RWPE1 (cell line): ENCODE measurements around the gene DNAH10.
"Not testable (repeated sequence)": the region's sequence is repeated elsewhere in the genome, so short reads cannot be mapped to it uniquely, and the experiment has no call there.

ENCODE experiments used
- CTCF ChIA-PET: fragments of 350-600 bp; sonication (Branson Sonifier 250); formaldehyde crosslinking; extraction: SDS; loops from one replicate; lab custom pipeline; 2021; lab: Yijun Ruan, JAX
- POLR2A ChIA-PET: fragments of 400-600 bp; formaldehyde crosslinking; extraction: SDS; loops from one replicate; lab custom pipeline; 2020; ENCODE audit warnings: antibody characterized with exemption; ENCODE audit not compliant: low non-redundant PET; lab: Yijun Ruan, JAX
- DNase-seq: peaks from one replicate; pipeline ENCODE4 v3.0.0; 2012; ENCODE audit warnings: low spot score
- H3K27ac ChIP-seq: fragments of 450-650 bp; 2 replicates; pipeline ENCODE4 v1.5.1; 2017
- CTCF ChIP-seq: fragments of 450-650 bp; conservative IDR thresholded peaks from 2 replicates; pipeline ENCODE4 v1.5.1; 2017; ENCODE audit warnings: low read depth, mild to moderate bottlenecking

DNAH10 gene

GRCh38 chr12:123907726-123908476, 145.8 kb downstream of the DNAH10 start:
- ChIA-PET CTCF (interaction anchor here (0.6 kb wide), 1 partner anchor 691 kb away, joined by 3 read pairs; no protein-coding TSS in a partner anchor), POLR2A (no interaction called here)
- DNase-seq: no peak
- no peak for TF ChIP-seq CTCF
- no peak overlapping the region for H3K27ac ChIP-seq

DNA sequence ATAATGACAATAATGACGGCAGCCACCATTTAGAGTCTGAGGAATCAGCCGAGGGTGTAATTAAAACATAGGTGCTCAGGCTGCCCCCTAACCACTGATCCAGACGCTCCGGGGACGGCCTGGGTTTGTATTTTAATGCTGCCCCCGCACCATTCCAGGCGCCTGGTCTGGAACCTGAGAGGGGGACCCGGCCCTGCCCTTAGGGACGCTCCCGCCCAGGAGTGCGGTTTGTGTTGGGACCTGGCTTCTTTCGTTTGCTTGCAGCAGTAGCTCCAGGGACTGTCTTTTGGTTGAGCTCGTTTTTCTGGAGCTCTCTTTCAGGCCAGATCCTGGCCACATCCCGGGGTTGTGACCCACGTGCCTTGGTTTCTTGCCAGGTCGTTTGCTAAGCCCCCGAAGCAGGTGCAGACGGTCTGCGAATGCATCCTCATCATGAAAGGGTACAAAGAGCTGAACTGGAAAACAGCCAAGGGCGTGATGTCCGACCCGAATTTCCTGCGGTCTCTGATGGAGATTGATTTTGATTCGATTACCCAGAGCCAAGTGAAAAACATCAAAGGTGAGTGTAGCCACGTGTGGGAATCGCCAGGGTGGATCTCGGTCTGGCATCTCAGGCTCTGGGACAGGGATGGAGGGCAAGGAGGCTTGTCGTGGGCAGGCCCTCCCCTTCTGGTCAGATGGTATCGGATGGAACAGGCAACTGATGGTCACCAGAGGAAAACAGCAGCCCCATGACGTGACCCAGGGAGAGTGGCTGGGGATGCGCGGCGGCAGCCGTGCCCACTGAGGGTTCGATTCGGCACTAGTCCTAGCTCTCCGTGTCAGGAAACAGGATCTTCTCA, 147.0 kb downstream of the DNAH10 start:
- no peak for DNase-seq
- ChIA-PET CTCF (no interaction called here), POLR2A (no interaction called here)
- H3K27ac ChIP-seq: no peak overlapping the region
- TF ChIP-seq CTCF: no peak

DNA sequence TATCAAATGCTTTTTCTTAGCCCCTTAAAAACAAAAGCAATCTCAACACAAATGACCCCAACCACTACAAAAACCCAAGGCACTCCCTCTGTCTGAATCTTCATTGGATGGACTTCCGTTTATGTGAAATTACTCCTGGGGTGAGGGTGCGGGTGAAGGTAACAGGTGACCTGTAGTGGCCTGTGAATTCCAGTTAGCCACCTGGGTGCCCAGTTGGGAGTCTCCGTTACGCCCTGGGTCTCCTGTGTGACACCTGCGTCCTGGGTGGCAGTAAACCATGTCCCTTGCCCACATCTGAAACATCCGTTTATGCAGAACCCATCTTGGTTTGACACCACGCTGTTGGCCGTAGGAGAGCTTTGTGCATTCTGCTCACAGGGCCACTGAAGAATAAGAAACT, 148.0 kb downstream of the DNAH10 start:
- no peak for DNase-seq
- CTCF ChIA-PET: no interaction called here
- POLR2A ChIA-PET: no interaction called here
- no peak for TF ChIP-seq CTCF
- no peak overlapping the region for H3K27ac ChIP-seq

DNA sequence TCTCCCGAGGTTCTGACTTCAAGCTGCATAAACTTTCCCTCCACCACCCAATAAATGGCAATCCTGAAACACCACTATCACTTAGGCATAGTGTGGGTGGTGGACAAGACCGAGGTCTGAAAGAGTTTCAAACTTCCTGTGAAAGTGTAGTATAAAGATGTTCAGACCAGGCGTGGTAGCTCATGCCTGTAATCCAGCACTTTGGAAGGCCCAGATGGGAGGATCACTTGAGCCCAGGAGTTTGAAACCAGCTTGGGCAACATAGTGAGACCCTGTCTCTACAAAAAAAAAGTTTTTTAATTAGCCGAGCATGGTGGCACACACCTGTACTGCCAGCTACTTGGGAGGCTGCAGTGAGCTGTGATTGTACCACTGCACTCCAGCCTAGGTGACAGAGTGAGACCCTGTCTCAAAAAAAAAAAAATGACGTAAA, 148.7 kb downstream of the DNAH10 start:
- POLR2A ChIA-PET: no interaction called here
- H3K27ac ChIP-seq: no peak overlapping the region
- CTCF ChIA-PET: no interaction called here

DNA sequence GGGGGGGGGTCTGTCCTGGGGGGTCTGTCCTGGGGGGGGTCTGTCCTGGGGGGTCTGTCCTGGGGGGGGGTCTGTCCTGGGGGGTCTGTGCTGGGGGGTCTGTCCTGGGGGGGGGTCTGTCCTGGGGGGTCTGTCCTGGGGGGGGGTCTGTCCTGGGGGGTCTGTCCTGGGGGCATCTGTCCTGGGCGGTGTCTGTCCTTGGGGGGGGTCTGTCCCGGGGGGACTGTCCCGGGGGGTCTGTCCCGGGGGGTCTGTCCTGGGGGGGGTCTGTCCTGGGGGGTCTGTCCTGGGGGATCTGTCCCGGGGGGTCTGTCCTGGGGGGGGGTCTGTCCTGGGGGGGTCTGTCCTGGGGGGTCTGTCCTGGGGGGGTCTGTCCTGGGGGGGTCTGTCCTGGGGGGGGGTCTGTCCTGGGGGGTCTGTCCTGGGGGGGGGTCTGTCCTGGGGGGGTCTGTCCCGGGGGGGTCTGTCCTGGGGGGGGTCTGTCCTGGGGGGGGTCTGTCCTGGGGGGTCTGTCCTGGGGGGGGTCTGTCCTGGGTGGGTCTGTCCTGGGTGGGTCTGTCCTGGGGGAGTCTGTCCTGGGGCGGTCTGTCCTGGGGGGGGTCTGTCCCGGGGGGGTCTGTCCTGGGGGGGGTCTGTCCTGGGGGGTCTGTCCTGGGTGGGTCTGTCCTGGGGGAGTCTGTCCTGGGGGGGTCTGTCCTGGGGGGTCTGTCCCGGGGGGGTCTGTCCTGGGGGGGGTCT, 149.7 kb downstream of the DNAH10 start:
- DNase-seq, H3K27ac ChIP-seq, POLR2A ChIA-PET: not testable (repeated sequence)
- CTCF ChIA-PET: interaction anchor here (0.6 kb wide), 1 partner anchor 862 kb away, joined by 4 read pairs; no protein-coding TSS in a partner anchor

More for the DNA sequence above, 148.7 kb downstream of the DNAH10 start:
- TF ChIP-seq CTCF: no peak
- no peak for DNase-seq

DNA sequence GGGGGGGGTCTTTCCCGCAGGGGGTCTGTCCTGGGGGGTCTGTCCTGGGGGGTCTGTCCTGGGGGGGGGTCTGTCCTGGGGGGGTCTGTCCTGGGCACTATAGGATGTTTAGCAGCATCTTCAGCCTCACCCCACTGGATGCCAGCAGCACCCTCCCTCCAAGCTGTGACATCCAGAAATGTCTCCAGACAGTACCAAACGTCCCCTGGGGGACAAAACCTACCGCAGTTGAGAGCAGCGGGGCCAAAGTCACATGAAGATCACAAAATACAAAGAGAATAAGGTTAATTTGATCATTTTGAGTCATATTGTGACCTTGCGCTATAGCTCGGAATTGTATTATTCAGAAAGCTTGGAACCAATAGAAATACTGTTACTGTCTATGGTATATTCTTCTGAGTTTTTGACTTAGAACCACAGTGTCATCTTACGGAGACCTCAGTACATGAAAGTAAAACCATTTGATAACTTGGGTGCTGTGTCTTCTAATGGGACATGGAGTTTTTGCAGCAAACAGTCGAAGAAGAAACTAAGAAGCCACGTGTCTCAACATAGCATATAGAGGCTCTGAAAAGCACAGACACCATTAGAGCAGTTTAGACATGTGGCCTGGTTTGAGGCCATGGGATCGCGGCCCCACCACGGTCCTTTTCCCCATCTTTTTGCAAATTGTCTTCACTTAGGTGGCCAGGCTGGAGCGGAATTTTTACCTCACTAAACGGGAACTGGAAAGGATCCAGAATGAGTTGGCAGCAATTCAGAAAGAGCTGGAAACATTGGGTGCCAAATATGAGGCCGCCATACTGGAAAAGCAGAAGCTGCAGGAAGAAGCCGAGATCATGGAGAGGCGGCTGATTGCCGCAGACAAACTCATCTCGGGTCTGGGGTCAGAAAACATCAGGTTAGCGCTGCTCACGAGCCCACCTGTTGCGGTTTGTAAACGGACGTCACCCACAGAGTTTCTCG, 150.6 kb downstream of the DNAH10 start:
- no peak for DNase-seq
- no peak overlapping the region for H3K27ac ChIP-seq
- CTCF ChIA-PET: interaction anchor here (0.6 kb wide), 1 partner anchor 861 kb away, joined by 4 read pairs; no protein-coding TSS in a partner anchor
- POLR2A ChIA-PET: no interaction called here
- TF ChIP-seq CTCF: no peak
